Lower lobe of right lung (tissue), 2 donors: ENCODE results near the gene GXYLT1. TPM values are rescaled to one million over a fixed set of nuclear protein-coding genes. Genes with fewer than 3 reads are reported as not detected.

ENCODE experiments used
- ATAC-seq, 2 donors: fragments of 200-7000 bp; cut with Tn5 transposase; one replicate each; pipeline ENCODE4 v1.9.1; 2020 to 2022; ENCODE audit warnings: mild to moderate bottlenecking in 2 of 2, moderate library complexity in 2 of 2
- DNase-seq: peaks from one replicate; pipeline ENCODE4 v3.0.0-alpha.2; 2020
- H3K27ac ChIP-seq: fragments of 200-600 bp; one replicate; pipeline ENCODE4 v1.8.0; 2022
- H3K27me3 ChIP-seq: fragments of 200-600 bp; one replicate; pipeline ENCODE4 v1.8.0; 2022; ENCODE audit warnings: low read depth
- H3K36me3 ChIP-seq: fragments of 200-600 bp; one replicate; pipeline ENCODE4 v1.8.0; 2022; ENCODE audit warnings: mild to moderate bottlenecking
- H3K4me1 ChIP-seq: fragments of 200-600 bp; one replicate; pipeline ENCODE4 v1.8.0; 2022
- H3K4me3 ChIP-seq: fragments of 200-600 bp; one replicate; pipeline ENCODE4 v1.8.0; 2022; ENCODE audit warnings: mild to moderate bottlenecking
- H3K9me3 ChIP-seq: fragments of 200-600 bp; one replicate; pipeline ENCODE4 v1.8.0; 2022
- intact Hi-C: fragments of 100-400 bp; cut with DNase I; formaldehyde crosslinking; loops from one replicate; pipeline ENCODE4 v1.11.0; 2022
- total RNA-seq: library from RNA; stranded (reverse); fragmentation: NEBNext Ultra II Directional; extraction: Animal tissue kit (Norgen Biotek cat#: 25700); gene quantifications from one replicate; pipeline ENCODE4 v1.2.1, GENCODE V29; 2021
- TF ChIP-seq, protein P1 (sequence below): fragments of 200-600 bp; IDR thresholded peaks from one replicate; pipeline ENCODE4 v1.8.0; 2022; ENCODE audit warnings: antibody characterized with exemption, mild to moderate bottlenecking
- donor health status: DM: no; HTN: yes; CAD: no; lungs with severe emphysema.

GXYLT1 gene
- total RNA-seq, 1 donor from 2014 or later: 12.1 TPM

DNA sequence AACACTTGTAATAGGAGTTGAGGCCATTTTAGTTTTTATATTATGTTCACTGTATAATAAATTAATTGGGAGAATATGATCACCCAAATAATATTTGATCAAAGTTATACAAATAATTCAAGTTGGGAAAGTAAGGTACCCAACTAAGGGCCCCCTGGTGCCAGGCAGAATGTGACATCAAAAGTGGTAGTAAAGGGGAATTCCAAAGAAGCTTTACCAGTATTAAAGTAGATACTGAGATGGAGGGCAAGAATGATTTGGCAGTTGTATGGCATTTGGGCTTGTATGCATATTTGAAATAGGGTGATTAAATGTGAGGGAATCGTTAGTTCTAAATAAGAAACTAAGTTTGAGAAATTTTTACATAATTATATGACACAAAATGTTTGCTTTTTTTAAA is 17.7 kb downstream of the GXYLT1 start:
- Histone ChIP-seq H3K27ac (no peak overlapping the region), H3K27me3 (no peaks in the 10 kb centered on the region), H3K9me3 (no peaks in the 10 kb centered on the region), H3K4me3 (no peak overlapping the region), H3K36me3 (no peaks in the 10 kb centered on the region), H3K4me1 (peaks cover 14% of the 10 kb centered on the region)
- no peak for DNase-seq
- TF ChIP-seq, protein P1, sequence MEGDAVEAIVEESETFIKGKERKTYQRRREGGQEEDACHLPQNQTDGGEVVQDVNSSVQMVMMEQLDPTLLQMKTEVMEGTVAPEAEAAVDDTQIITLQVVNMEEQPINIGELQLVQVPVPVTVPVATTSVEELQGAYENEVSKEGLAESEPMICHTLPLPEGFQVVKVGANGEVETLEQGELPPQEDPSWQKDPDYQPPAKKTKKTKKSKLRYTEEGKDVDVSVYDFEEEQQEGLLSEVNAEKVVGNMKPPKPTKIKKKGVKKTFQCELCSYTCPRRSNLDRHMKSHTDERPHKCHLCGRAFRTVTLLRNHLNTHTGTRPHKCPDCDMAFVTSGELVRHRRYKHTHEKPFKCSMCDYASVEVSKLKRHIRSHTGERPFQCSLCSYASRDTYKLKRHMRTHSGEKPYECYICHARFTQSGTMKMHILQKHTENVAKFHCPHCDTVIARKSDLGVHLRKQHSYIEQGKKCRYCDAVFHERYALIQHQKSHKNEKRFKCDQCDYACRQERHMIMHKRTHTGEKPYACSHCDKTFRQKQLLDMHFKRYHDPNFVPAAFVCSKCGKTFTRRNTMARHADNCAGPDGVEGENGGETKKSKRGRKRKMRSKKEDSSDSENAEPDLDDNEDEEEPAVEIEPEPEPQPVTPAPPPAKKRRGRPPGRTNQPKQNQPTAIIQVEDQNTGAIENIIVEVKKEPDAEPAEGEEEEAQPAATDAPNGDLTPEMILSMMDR: no peak
- ATAC-seq: no peak
- intact Hi-C loops: no loop called here

DNA sequence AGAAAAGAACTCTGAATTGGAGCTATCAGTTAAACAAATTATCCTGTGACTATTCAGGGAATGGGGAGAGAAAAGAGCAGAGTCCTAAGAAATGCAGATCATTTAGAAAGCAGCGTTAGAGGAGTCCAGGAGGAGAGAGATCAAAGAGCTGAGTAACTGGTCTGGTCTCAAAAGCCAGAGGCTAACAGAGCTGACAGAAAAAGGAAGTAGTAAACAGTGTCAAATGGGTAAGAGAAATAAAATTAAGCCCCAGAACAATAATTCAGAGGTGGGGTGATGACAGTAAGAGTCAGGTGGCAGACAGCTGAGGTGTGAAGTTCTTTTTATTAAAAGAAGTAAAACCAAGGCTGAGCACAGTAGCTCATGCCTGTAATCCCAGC is 19.3 kb downstream of the GXYLT1 start:
- no peak for ATAC-seq
- H3K9me3 ChIP-seq: no peaks in the 10 kb centered on the region
- no peaks in the 10 kb centered on the region for H3K36me3 ChIP-seq
- no peak overlapping the region for H3K27ac ChIP-seq
- H3K27me3 ChIP-seq: no peaks in the 10 kb centered on the region
- intact Hi-C loops: no loop called here
- no peak for DNase-seq
- H3K4me1 ChIP-seq: peaks cover 6% of the 10 kb centered on the region
- no peak overlapping the region for H3K4me3 ChIP-seq
- TF ChIP-seq, protein P1: no peak

DNA sequence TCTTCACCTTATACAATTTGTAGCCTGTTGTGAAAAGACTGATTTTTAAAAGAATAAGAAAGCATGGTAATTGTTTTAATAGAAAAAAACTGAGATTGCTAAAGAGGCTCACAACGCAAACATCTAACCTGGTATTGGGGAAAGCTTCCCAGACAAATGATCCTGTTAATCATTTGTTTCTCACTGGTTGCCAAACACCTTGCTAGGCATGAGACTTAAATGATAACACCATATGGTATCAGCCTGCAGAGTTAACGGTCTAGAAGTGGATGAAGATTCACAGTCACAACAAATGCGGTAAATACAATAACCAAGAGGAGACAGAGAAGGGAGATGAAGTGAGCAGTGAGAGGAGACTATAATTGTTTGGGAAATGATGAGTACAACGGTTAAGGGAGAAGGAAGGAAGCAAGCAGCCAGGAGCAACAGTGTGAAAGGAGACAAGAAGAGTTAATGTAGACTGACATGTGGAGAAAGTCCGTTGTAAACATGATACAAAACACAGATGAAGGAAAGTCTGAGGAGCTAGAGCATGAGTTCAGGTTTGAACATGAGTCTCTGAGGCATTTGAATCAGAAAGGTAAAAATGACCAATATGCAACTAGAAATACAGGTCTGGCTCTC is 19.8 kb downstream of the GXYLT1 start:
- H3K9me3 ChIP-seq: no peaks in the 10 kb centered on the region
- H3K4me1 ChIP-seq: peaks cover 3% of the 10 kb centered on the region
- no peak for ATAC-seq
- DNase-seq: no peak
- TF ChIP-seq, protein P1: no peak
- intact Hi-C loops: no loop called here
- no peak overlapping the region for H3K4me3 ChIP-seq
- no peaks in the 10 kb centered on the region for H3K27me3 ChIP-seq
- H3K27ac ChIP-seq: no peak overlapping the region
- H3K36me3 ChIP-seq: no peaks in the 10 kb centered on the region

DNA sequence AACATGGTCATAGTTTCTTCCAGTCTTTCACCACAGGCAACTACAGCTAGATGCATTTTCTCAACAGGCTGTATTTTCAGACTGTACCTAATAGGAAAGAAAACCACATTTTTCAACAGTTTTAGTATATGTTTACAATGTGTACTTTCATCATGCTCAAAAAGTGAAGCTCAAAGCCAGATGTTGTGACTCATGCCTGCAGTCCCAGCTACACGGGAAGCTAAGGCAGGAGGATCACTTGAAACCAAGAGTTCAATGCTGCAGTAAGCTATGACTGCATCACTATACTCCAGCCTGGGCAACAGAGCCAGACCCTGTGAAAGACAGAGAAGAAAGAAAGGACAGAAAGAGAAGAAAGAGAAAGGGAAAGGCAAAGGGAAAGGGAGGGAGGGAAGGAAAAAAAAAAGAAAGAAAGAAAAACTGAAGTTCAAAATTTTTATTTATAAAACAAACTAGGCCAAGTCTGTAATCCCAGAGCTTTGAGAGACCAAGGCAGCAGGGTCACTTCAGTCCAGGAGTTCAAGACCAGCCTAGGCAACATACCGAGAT is 25.5 kb downstream of the GXYLT1 start:
- no peak for DNase-seq
- intact Hi-C loops: no loop called here
- TF ChIP-seq, protein P1: no peak
- Histone ChIP-seq H3K36me3 (peaks cover 20% of the 10 kb centered on the region), H3K9me3 (no peaks in the 10 kb centered on the region), H3K4me3 (no peak overlapping the region), H3K4me1 (no peaks in the 10 kb centered on the region), H3K27ac (no peak overlapping the region), H3K27me3 (no peaks in the 10 kb centered on the region)
- no peak for ATAC-seq

DNA sequence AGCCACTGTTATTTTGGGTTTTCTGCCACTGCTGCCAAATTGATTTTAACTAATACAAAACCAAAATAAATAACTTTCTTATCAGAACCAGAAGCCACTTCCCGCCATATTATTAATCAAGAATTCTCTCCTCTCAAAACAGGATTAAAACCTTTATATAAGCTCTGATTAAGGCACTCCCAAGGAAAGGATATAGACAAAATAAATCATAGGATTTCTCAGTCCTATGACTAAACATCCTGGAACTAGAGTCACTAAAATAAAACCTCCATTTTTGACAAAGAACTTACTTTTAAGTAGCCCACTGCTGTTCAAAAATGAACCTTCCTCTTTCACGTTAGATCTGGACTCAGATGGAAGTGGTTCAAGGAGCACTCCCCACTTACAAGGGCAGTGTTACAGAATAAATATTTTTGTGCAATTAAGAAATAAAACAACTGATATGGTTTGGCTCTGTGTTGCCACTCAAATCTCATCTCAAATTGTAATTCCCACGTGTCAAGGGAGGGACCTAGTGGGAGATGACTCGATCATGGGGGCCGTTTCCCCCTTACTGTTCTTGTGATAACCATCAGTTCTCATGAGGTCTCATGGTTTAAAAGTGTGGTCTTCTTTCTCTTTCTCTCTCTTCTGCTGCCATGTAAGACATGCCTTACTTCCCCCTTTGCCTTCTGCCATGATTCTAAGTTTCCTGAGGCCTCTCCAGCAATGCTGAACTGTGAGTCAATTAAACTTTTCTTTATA is 26.4 kb downstream of the GXYLT1 start:
- H3K9me3 ChIP-seq: no peaks in the 10 kb centered on the region
- TF ChIP-seq, protein P1: no peak
- intact Hi-C loops: no loop called here
- no peak overlapping the region for H3K4me3 ChIP-seq
- H3K36me3 ChIP-seq: peaks cover 20% of the 10 kb centered on the region
- H3K27ac ChIP-seq: no peak overlapping the region
- DNase-seq: no peak
- no peaks in the 10 kb centered on the region for H3K27me3 ChIP-seq
- H3K4me1 ChIP-seq: no peaks in the 10 kb centered on the region
- ATAC-seq: no peak
